Spleen (tissue), 7 donors: Measurements from ENCODE around the gene CD200.

Source experiments
- CTCF ChIP-seq, 11 experiments: fragments of 200-600 bp in 7 of 11; fragments of 450-650 bp in 4 of 11; sonication (generic) in 4 of 11; IDR thresholded peaks in 8 of 11; conservative IDR thresholded peaks in 3 of 11; 1 replicate in 7 of 11; 2 replicates in 4 of 11; pipeline versions ENCODE4 v1.4.0 to v1.8.0; 2016 to 2021; ENCODE audit warnings: antibody characterized with exemption in 11 of 11, inconsistent platforms in 4 of 11, mild to moderate bottlenecking in 1 of 11
- POLR2A ChIP-seq, 3 donors: fragments of 450-650 bp; IDR thresholded peaks; one replicate each; pipeline ENCODE4 v1.5.1; 2017; ENCODE audit warnings: antibody characterized with exemption in 3 of 3, mild to moderate bottlenecking in 1 of 3
- POLR2AphosphoS5 ChIP-seq, 3 donors: sonication (generic); formaldehyde crosslinking; IDR thresholded peaks; one replicate each; pipeline ENCODE4 v1.5.1; 2017; ENCODE audit warnings: antibody characterized with exemption in 3 of 3
- donor health status: DM: no; HTN: no; CAD: no; lungs with moderate emphysema.
- donor health status: DM: no; HTN: no; CAD: no.
- donor health status: DM: no; HTN: no; CAD: no.

- TF ChIP-seq CTCF (IDR thresholded peaks at IDR 0.05 in 8 of 11, conservative IDR thresholded peaks at IDR 0.05 in 3 of 11) (no peak), POLR2A (IDR thresholded peaks at IDR 0.05) (no peak), POLR2AphosphoS5 (IDR thresholded peaks at IDR 0.05) (no peak)
Observed at GRCh38 chr3:112314649-112315048, 18.3 kb upstream of the CD200 start.
